ENCODE data around the gene ITPKB. TPM values are rescaled to one million over a fixed set of nuclear protein-coding genes. Genes with fewer than 3 reads are reported as not detected.

ITPKB gene
- total RNA-seq, 1 donor from 2014 or later, result 13.7 TPM

GRCh38 chr1:226598455-226598849 is 140.6 kb downstream of the ITPKB start:
- Mint-ChIP-seq H3K4me1 (peaks cover 26% of the 10 kb centered on the region), H3K27me3 (ENCODE audit: low read depth) (no peaks in the 10 kb centered on the region), H3K9me3 (no peaks in the 10 kb centered on the region), H3K36me3 (ENCODE audit: low read depth) (no peaks in the 10 kb centered on the region), H3K27ac (ENCODE audit: unreplicated experiment) (no peak overlapping the region), H3K4me3 (no peak overlapping the region)
- DNase-seq (ENCODE audit: low read depth, low spot score), result no peak
- no peak for TF ChIP-seq CTCF (conservative IDR thresholded peaks at IDR 0.05)

- Mint-ChIP-seq H3K27ac (ENCODE audit: unreplicated experiment) (no peak overlapping the region), H3K4me1 (peaks cover 20% of the 10 kb centered on the region), H3K9me3 (no peaks in the 10 kb centered on the region), H3K27me3 (ENCODE audit: low read depth) (no peaks in the 10 kb centered on the region), H3K36me3 (ENCODE audit: low read depth) (no peaks in the 10 kb centered on the region), H3K4me3 (no peak overlapping the region)
- no peak for TF ChIP-seq CTCF (conservative IDR thresholded peaks at IDR 0.05)
- DNase-seq (ENCODE audit: low read depth, low spot score), result no peak
These were observed 141.2 kb downstream of the ITPKB start for GRCh38 chr1:226597616-226598454.

- Mint-ChIP-seq H3K4me3 (no peak overlapping the region), H3K27ac (ENCODE audit: unreplicated experiment) (no peak overlapping the region), H3K4me1 (peaks cover 16% of the 10 kb centered on the region), H3K27me3 (ENCODE audit: low read depth) (no peaks in the 10 kb centered on the region), H3K36me3 (ENCODE audit: low read depth) (no peaks in the 10 kb centered on the region), H3K9me3 (no peaks in the 10 kb centered on the region)
- no peak for TF ChIP-seq CTCF (conservative IDR thresholded peaks at IDR 0.05)
- no peak for DNase-seq (ENCODE audit: low read depth, low spot score)
These were observed 142.4 kb downstream of the ITPKB start for GRCh38 chr1:226596531-226597165.

- Mint-ChIP-seq H3K4me3 (no peak overlapping the region), H3K4me1 (peaks cover 12% of the 10 kb centered on the region), H3K27ac (ENCODE audit: unreplicated experiment) (no peak overlapping the region), H3K27me3 (ENCODE audit: low read depth) (no peaks in the 10 kb centered on the region), H3K9me3 (no peaks in the 10 kb centered on the region), H3K36me3 (ENCODE audit: low read depth) (no peaks in the 10 kb centered on the region)
- no peak for DNase-seq (ENCODE audit: low read depth, low spot score)
- no peak for TF ChIP-seq CTCF (conservative IDR thresholded peaks at IDR 0.05)
These were observed 145.5 kb downstream of the ITPKB start for GRCh38 chr1:226593541-226593940.

DNA sequence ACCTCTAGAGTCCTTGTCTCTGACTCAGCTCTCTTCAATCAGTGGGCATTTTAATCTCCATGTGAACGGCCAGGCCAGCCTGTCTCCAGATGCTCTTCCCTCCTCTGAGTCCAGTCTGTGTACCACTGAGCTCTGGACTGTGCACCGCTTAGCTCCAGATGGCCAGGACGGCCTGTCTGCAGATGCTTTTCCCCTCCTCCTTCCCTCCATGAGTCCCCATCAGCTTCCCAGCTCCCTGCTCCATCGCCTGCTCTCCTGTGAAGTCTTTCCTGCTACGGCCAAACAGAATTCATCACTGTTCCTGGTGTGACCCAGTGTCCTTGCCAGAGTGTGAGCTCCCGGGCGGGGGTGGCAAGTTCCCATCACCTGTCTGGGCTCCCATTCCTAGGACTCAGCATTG is 148.5 kb downstream of the ITPKB start:
- Mint-ChIP-seq H3K4me3 (no peak overlapping the region), H3K9me3 (no peaks in the 10 kb centered on the region), H3K36me3 (ENCODE audit: low read depth) (no peaks in the 10 kb centered on the region), H3K27me3 (ENCODE audit: low read depth) (no peaks in the 10 kb centered on the region), H3K27ac (ENCODE audit: unreplicated experiment) (peak overlapping the region; percentile 89), H3K4me1 (no peaks in the 10 kb centered on the region)
- TF ChIP-seq CTCF (conservative IDR thresholded peaks at IDR 0.05), result no peak
- DNase-seq (ENCODE audit: low read depth, low spot score), result no peak
